DMS153 treated with DMSO at 0.1 percent for 48 hours (cell line): ENCODE measurements around the gene ERICH4.
"Not testable (repeated sequence)": the region's sequence is repeated elsewhere in the genome, so short reads cannot be mapped to it uniquely, and the experiment has no call there.

Experiments
- DNase-seq: peaks from one replicate; lab custom pipeline; 2025; ENCODE audit not compliant: unreplicated experiment; lab: John Stamatoyannopoulos, UW

Gene ERICH4

DNA sequence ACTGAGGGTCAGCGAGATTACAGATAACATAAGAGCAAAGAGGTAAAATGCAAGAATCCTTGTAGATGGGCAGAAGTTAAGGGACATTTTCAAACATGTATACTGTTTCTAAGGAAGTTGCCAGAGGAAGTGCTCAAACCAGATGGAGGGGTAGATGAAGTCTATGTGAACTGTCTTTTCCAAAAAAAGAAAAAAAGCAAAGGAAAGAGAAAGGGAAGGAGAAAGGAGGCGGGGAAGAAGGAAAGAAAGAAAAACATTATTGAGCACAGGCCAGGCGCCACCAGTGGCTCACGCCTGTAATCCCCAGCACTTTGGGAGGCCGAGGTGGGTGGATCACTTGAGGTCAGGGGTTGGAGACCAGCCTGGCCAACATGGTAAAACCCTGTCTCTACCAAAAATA lies 8.5 kb upstream of the ERICH4 start:
- no peak for DNase-seq

DNA sequence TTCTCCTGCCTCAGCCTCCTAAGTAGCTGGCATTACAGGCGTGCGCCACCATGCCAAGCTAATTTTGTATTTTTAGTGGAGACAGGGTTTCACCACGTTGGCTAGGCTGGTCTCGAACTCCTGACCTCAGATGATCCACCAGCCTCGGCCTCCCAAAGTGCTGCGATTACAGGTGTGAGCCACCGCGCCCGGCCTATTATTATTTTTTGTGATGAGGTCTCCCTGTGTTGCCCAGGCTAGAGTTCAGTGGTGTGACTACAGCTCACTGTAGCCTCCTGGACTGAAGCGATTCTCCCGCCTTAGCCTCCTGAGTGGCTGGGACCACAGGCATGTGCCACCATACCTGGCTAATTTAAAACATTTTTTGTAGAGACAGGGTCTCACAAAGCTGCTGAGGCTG lies 7.6 kb upstream of the ERICH4 start:
- DNase-seq = not testable (repeated sequence)

DNA sequence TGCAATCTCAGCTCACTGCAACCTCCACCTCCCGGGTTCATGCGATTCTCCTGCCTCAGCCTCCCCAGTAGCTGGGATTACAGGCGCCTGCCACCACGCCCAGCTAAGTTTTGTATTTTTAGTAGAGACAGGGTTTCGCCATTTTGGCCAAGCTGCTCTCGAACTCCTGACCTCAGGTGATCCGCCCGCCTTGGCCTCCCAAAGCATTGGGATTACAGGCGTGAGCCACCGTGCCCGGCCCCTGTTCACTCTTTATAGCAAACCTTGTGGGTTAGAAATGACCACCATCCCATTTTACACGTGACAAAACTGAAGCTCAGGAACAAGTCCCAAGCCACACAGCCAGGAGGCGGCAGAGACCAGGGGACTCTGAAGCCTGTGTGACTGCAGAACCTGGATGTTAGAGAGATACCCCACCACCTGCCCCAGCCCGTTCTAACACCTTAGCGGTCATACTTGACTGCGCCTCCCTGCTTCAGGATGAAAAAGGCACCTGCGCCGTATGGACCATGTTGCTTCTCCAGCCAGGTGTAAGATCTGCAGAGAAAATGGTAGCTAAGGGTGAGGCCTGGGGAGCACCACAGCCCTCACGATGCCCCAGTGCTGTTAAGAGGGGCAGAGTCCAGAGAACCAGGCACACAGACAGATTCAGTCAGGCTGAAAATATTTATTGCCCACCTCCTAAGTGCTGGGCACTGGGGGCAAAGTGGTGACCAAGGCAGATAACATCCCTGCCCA lies 6.9 kb upstream of the ERICH4 start:
- DNase-seq = no peak

DNA sequence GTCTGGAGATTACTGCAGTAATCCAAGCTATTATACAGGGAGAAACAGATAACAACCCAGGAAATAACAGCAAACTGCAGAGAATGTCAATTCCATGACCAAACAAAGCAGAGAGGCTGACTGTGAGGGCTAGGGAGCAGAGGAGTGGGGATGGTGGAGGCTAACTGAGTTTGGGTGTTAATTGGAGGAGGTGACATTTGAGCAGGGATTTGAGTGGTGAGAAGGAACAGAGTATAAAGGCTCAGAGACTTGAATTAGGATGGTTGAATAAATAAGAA lies 6.3 kb upstream of the ERICH4 start:
- no peak for DNase-seq

DNA sequence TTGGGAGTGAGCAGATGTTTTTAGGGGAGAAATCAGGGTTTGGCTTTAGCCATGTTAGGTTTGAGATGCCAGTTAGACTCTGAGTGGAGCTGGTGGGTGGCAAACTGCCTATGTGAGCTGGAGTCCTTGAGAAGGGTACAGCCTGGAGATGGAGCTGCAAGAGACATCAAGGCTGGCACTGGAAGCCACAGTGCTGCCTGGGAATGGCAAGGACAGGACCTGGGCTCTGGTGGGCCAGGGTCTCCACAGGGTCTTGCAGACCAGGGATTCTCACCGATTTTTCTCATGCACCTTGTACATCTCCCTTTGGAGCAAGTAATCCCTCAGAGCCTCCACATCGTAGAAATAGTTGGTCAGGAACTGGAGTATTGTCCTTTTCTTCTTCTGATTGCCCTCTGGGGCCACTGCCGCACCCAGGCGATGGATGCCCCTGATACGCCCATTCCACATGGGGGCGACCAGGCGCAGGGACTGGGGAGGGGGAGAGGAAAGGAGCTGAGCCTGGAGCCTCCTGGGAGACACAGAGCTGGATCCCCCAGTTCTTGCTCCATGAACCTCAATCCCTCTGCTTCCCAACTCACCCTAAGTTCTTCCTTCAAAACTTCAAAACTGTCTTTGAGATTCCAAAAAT lies 4.9 kb upstream of the ERICH4 start:
- DNase-seq = no peak

DNA sequence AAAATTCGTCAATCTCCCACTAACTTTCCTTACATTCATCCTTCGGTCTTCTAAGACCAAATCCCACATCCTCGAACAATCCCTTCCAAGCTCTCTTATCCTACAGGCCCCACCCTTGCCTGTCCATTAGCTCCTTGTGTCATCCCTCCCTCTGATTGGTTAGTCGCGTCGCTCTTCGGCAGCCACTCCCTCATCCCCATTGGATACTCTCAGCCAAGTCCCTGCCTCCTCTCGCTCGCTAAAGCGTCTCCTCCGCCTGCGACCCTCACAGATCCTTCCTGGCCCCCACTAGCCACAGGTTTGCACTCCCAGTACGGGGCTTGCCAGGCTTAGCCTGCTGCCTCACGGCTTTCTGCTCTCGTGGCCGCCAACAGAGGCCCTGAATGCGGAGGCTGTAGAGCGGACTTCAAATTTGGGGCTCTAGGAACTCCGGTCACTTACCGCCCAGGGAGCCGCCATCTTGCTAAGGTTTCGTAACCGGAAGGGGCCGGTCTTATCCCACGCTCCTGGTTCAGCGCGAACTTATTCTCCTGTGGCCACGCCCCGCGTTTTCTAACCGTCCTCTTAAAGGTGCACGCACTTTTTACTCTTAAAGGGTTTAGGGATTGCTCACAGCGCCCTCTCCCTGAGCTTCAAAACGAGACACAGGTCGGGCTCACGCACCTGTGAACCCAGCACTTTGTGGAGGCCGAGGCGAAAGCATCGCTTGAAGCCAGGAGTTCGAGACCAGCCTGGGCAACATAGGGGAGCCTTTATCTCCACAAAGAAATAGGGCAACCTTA lies 3.3 kb upstream of the ERICH4 start, which contains the start of gene DMAC2:
TSS of gene DMAC2 (minus strand) at position 472 of the 782 bp plus-strand sequence. CDS start at position 459, 13 bp downstream.
- peak; percentile 98 for DNase-seq

DNA sequence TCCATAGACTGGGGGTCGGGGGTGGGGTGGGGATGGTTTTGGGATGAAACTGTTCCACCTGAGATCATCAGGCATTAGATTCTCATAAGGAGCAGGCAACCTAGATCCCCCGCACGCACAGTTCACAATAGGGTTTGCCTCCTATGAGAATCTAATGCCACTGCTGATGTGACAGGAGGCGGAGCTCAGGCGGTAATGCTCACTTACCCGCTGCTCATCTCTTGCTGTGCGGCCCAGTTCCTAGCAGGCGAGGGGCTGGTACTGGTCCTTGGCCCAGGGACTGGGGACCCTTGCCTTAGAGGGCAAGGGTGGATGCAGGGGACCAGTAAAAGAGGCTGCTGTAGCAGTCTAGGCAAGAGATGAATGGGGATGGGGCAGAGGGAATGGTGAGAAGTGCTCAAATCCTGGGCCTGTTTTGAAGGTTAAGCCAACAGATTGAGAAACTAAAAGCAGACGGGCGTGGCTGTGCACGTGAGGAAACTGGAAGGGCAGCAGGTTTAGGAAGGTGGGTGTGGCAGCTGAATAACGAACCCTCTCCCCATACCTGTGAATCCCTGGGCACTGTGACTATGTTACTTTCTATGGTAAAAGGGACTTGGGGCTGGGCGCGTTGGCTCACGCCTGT lies 1.5 kb upstream of the ERICH4 start:
- DNase-seq = no peak

DNA sequence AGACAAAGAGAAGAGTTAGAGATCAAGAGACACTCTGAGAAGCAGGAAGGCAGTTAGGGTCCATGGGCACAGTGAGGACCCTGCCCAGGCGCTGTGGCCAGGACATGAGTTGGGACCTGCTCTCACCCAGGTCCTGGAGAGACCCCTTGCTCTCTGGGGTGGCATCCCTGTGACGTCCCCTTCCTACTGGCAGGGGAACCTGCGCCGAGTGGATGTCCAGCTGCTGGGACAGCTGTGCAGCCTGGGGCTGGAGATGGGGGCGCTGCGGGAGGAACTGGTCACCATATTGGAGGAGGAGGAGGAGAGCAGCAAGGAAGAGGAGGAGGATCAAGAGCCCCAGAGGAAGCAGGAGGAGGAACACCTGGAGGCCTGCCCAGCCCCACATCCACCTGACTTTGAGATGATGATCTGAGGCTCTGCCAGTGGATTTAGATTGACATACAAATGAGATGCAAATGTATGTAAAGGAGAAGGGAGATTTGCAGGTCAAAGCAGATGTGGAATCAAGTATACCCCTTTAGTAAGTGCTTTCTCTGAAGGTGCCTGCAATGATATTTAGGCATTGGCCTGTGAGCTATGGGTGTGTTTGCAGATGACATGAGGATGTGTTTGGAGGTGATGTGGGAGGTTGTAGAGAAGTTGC lies 978 bp downstream of the ERICH4 start:
- DNase-seq = no peak

DNA sequence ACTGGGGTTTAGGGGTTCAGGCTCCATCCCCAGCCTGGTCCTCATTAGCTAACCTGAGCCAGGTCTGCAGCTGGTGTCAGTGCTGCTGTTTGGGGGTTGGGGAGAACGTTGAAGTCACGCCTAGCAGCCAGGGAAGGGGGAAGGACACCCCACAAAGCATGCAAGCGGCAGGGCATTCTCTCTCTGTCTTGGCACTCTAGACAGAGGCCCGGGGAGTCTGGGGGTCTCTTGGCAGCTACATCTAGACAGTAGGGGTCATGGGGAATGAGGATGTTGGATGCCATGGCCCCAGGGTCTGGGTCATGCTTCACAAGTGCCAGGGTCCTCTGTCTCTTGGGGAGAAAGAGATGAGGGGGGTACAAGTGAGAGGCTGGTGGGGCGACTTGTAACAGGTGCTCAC lies 2.6 kb downstream of the ERICH4 start:
- no peak for DNase-seq

DNA sequence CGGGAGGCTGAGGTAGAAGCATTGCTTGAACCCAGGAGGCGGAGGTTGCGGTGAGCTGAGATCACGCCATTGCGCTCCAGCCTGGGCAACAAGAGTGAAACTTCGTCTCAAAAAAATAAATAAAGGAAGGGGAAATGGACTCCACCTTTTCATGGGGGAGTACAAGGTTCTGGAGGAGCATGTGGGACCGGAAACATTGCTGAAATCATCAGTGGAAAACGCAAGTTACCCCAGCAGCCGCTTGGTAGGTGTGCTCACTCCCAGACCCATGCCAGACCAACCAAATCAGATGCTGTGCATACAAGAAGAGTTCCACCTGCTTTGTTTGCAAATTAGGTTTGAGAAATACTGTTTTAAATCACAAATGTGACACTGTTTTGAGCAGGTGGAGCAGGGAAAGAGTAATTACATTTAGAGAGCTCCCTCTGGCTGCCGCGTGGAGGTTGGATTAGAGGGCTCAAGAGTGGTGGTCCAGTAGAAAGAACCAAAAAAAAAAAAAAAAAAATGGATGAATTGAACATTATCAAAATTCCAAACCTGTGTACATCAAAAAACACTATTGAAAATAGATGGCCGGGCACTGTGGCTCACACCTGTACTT lies 4.9 kb downstream of the ERICH4 start:
- DNase-seq = no peak

DNA sequence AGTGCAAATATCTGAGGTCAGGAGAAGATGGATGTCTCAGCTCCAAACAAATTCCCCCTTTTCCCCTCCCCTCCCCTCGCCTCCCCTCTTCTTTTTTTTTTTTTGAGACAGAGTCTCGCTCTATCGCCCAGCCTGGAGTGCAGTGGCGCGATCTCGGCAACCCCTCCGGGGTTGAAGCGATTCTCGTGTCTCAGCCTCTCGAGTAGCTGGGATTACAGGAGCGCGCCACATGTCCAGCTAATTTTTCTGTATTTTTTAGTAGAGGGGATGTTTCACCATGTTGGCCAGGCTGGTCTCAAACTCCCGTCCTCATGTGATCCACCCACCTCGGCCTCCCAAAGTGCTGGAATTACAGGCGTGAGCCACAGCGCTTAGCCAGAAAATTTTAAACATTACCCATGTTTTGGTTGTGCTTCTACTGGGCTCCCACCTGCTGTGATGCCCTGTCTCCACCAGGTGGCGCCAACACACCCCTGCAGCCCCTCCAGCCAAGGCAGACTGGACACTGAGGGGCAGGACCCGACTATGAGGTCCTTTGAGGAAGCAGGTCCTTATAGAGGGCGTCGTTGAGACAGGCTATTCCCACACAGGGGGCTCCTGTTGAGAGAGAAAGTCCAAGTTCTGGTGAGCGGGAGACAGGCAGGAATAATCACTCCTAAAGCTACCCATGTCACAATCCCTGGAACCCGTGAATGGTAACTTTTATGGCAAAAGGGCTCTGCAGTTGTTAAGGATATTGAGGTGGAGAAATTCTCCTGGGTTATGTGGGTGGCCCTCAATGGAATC lies 6.3 kb downstream of the ERICH4 start:
- peak; percentile 43 for DNase-seq

DNA sequence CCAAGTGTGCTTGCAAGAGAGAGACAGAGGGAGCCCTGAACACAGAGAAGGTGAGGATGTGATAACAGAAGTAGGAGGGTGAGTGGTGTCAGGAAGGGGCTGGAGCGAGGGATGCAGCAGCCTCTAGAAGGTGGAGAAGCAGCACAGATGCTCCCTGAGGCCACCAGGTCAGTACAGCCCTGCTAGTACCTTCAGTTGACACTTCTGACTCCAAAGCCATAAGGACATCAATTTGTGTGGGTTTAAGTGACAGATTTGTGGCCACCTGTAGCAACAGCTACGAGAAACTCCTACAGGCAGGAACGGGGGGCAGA lies 6.9 kb downstream of the ERICH4 start:
- no peak for DNase-seq

DNA sequence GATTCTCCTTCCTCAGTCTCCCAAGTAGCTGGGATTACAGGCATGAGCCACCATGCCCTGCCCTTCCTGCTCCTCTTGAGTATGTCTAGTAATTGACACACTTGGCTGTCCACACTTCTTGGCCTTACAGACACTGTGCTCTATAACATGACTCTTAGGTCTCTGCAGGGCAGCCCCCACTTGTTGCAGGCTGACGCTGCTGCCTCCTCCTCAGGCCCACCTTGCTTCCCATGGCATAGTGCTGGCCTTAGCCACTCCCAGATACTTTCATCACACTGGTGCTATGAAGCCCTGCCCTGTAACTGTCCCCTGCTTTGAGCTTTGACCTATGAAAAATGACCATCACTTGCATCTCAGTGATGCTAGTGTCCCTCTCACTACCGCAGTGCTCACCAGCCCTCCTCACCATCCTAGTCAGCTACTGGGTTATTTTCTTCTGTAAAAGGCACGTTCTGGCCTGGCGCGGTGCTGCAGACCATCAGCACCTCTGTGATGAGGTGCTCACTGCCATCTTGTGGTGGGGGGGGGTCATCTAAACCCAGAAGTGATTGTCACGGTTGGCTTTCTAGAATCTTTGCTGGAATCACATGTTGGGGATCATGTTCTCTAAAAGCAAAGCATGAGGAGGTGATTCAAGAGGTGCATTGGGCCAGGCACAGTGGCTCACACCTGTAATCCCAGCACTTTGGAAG lies 9.8 kb downstream of the ERICH4 start:
- no peak for DNase-seq

DNA sequence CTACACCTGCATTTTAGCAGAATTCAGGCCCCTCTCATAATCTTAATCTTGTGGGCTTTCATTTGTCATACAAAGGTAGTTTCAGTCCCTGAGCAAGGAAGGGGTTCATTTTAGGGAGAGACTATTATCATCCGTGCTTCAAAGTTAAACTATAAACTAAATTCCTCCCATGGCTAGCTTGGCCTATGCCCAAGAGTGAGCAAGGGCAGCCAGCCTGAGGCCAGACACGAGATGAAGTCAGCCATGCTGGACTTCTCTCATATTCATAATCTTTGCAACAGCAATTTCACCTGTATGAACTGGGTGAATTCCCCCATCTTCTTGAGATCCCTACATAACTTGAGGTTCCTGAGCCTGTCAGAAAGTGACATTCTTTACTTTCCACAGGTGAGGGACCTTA lies 13.0 kb downstream of the ERICH4 start:
- no peak for DNase-seq

DNA sequence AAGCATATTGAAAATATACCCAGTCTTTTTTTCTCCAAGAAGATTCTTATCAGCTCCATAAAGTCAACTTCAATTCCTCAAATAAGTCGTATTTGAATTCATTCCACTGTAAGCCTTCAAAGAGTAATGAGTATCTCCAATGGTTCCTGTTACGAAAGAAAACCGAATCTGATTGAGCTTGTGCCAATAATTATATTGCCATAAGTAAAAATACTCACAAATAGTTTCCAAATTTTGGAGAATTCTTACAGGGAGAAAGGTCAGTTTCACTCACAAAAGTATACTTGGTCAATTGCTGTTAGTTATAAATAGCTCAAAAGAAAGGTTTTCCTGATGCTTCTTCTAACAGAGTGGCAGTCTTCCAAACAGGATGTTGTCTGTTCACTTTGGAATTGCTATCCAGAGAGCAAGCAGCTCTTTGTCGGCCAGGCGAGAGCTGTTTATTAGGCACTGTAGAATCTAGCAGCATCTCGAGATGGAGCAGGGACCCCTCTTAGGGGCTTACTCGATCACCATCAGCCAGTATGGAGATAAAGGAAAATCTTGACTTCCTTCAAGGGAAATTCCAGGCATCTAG lies 13.5 kb downstream of the ERICH4 start:
- no peak for DNase-seq

DNA sequence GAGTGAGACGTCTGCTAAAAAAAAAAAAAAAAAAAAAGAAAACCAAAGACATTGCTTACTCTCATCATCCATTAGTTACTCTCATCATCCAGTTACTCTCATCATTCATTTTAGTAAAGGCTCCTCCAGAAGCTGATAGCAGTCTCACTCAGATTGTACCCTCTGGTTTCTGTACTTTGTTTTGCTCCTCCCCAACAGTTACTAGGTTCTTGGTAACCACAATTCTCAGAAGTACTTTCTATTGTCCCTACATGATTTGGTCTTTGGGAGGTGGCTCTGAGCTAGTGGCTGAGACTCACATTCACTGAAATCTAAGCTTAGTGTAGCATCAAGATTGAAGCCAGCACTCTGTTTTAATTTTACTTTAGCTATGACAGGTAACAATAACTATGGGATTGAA lies 14.3 kb downstream of the ERICH4 start:
- no peak for DNase-seq

DNA sequence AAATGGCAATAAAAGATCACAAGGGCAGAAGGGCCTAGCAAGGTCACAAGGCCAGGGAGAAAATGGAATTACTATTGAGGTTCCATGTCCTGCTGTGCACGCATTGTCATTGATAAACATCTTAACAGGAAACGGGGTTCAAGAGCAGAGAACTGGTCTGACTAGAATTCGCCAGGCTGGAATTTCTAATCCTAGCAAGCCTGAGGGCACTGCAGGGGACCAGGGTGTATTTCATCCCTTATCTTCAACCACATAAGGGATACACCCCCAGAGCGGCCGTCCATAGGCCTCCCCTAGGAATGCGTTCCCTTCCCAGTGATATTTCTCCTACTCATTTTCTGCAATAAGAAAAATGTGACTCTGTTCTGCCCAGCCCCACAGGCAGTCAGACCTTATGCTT lies 19.5 kb downstream of the ERICH4 start:
- DNase-seq = no peak

DNA sequence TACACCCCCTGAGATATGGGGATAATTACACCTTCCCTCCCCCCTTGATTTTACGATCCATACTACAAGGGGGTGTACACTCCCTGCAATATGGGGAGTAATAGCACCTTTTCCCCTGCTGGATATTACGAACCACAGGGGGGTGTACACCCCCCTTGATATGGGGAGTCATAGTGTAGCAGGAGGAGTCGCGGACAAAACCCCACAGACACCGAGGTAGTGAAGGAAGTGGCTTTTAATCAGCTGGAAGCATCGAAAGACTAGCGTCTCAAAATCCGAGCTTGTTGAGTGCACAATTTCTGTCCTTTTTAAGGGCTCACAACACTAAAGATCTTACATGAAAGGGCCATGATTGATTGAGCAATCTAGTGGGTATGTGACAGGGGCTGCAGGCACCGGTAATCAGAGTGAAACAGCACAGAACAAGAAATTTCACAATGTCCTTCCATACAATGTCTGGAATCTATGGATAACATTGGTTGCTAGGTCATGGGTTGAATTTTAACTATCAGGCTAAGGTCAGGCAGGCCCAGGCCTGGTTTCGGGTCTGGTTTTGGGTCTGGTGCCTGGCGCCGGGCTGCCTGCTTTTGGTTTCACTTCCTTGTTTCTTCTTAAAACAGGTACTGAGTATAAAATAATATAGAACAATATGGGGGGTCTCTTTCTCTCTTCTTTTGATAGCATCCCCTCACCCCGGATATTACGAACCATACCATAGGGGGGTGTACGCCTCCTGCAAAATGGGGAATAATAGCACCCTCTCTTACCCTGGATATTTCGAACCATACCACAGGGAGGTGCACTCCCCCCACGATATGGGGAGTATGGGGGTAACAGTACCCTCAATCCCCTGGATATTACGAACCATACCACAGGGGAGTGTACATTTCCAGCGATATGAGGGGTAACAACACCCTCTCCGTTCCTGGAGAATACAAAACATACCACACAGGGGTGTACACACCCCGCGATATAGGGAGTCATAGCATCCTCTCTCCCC lies 20.6 kb downstream of the ERICH4 start:
- DNase-seq = not testable (repeated sequence)
